Activated naive CD4-positive, alpha-beta T cell treated with anti-CD3 and anti-CD28 coated beads for 36 hours (primary cell): ENCODE results near the gene PDE1C. TPM values are rescaled to one million over a fixed set of nuclear protein-coding genes. Genes with fewer than 3 reads are reported as not detected.

Experiments used
- CTCF ChIA-PET: fragments of 350-600 bp; sonication (Branson Sonifier 250); formaldehyde crosslinking; loops from one replicate; lab custom pipeline; 2021; ENCODE audit warnings: antibody characterized with exemption; lab: Charles Lee
- DNase-seq: peaks from one replicate; pipeline ENCODE4 v3.0.0-alpha.2; 2020
- H3K27ac Mint-ChIP-seq: one replicate; pipeline ENCODE4 v1.8.0; 2021; ENCODE audit warnings: mild to moderate bottlenecking, mixed read lengths
- H3K27me3 Mint-ChIP-seq: one replicate; pipeline ENCODE4 v1.8.0; 2021; ENCODE audit warnings: low read depth, mixed read lengths
- H3K36me3 Mint-ChIP-seq: one replicate; pipeline ENCODE4 v1.8.0; 2021; ENCODE audit warnings: low read depth, mixed read lengths
- H3K4me1 Mint-ChIP-seq: one replicate; pipeline ENCODE4 v1.8.0; 2021; ENCODE audit warnings: low read depth, mixed read lengths
- H3K4me3 Mint-ChIP-seq: one replicate; pipeline ENCODE4 v1.8.0; 2021; ENCODE audit warnings: mild to moderate bottlenecking, moderate library complexity, mixed read lengths
- H3K9me3 Mint-ChIP-seq: one replicate; pipeline ENCODE4 v1.8.0; 2021; ENCODE audit warnings: mixed read lengths
- intact Hi-C: fragments of 100-400 bp; cut with micrococcal nuclease; formaldehyde crosslinking; loops from one replicate; pipeline ENCODE4 v1.15.1; 2023
- total RNA-seq, 2 experiments: library from RNA; stranded (reverse); gene quantifications; one replicate each; pipeline ENCODE4 v1.2.3, GENCODE V29; 2021

Gene PDE1C
- total RNA-seq, 2 experiments from 2014 or later = not detected

DNA sequence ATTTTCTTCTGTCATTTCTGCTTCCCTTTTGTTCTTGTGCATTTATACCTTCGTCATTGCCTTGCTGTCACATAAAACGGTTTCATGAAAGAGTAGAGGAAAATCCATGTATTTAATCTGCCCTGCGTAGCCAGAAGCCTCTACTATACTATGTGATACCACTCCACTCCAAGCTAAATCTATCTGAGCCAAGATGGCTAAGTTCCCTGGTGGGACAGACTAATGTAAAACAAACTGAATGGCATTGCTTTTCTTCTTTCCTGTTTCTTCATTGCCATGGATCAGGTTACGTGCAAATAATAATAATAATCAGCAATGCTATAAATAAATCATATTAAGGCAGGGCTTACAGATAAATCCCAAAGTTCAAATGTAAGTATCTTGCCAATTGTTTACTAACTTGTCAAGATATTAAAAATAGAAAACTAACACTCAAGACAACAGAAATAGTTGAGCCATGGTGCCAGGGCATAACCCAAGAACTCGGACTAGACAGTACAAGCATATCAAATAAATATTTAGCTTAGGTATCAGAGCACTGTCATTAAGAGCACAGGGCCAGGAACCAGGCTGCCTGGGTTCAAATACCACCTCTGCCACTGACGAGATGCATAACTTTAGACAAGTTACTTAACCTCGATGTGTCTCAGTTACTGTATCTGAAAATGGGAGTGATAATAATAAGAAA is 151.4 kb downstream of the PDE1C start:
- no peaks in the 10 kb centered on the region for H3K4me1 Mint-ChIP-seq
- DNase-seq = no peak
- peaks cover 2% of the 10 kb centered on the region for H3K9me3 Mint-ChIP-seq
- no peaks in the 10 kb centered on the region for H3K36me3 Mint-ChIP-seq
- intact Hi-C loops = no loop called here
- H3K27me3 Mint-ChIP-seq = no peaks in the 10 kb centered on the region
- CTCF ChIA-PET = no interaction called here
- no peak overlapping the region for H3K27ac Mint-ChIP-seq
- no peak overlapping the region for H3K4me3 Mint-ChIP-seq

DNA sequence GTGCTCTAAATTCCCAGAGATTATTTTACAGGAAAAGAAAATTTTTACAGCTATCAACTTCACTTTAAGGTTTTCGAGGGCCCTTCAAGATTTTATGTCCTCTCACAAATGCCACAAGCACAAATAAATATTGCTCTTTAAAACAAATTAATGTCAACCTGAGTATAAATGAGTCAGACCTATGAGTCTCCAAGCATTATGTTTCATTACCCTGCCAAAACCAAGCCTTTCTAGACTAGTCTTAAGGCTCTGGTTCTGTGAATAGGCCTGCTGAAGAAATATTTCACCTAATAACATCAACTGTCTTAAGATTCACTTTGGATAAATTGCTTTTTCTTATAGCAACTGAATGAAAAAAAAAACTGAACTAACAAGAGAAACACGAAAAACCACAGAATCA is 153.0 kb downstream of the PDE1C start:
- intact Hi-C loops = no loop called here
- peaks cover 2% of the 10 kb centered on the region for H3K9me3 Mint-ChIP-seq
- H3K36me3 Mint-ChIP-seq = no peaks in the 10 kb centered on the region
- CTCF ChIA-PET = no interaction called here
- no peaks in the 10 kb centered on the region for H3K4me1 Mint-ChIP-seq
- no peaks in the 10 kb centered on the region for H3K27me3 Mint-ChIP-seq
- no peak overlapping the region for H3K4me3 Mint-ChIP-seq
- H3K27ac Mint-ChIP-seq = no peak overlapping the region
- no peak for DNase-seq

DNA sequence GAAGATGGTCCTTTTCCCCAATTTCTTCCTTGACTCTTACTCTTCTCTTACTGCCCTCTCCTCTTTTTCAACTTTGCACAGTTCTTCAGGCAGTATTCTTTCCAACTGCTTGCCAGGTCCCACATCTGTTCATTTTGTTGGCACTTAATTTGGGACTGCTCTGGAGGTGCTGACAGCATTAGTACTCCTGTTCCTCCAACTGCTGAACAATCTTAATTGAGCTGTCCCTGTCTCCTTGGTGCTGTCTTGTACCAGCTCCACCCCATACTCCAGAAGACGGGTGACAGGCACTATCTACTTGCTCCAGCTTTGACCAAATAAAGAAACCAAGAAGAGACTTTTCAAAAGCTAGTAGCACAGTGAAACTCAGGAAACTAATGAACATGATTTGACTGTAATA is 160.0 kb downstream of the PDE1C start:
- no peaks in the 10 kb centered on the region for H3K36me3 Mint-ChIP-seq
- intact Hi-C loops = no loop called here
- H3K9me3 Mint-ChIP-seq = no peaks in the 10 kb centered on the region
- H3K4me3 Mint-ChIP-seq = no peak overlapping the region
- no peaks in the 10 kb centered on the region for H3K27me3 Mint-ChIP-seq
- DNase-seq = no peak
- no peak overlapping the region for H3K27ac Mint-ChIP-seq
- CTCF ChIA-PET = interaction anchor here (0.5 kb wide), 1 partner anchor 14 kb away, joined by 3 read pairs; no protein-coding TSS in a partner anchor
- no peaks in the 10 kb centered on the region for H3K4me1 Mint-ChIP-seq

GRCh38 chr7:31906479-31907171 is 163.6 kb downstream of the PDE1C start:
- DNase-seq = no peak
- no peaks in the 10 kb centered on the region for H3K9me3 Mint-ChIP-seq
- H3K4me1 Mint-ChIP-seq = no peaks in the 10 kb centered on the region
- intact Hi-C loops = no loop called here
- no peak overlapping the region for H3K27ac Mint-ChIP-seq
- no peak overlapping the region for H3K4me3 Mint-ChIP-seq
- CTCF ChIA-PET = no interaction called here
- no peaks in the 10 kb centered on the region for H3K36me3 Mint-ChIP-seq
- no peaks in the 10 kb centered on the region for H3K27me3 Mint-ChIP-seq

GRCh38 chr7:31903962-31904361 is 166.2 kb downstream of the PDE1C start:
- CTCF ChIA-PET = no interaction called here
- no peaks in the 10 kb centered on the region for H3K4me1 Mint-ChIP-seq
- intact Hi-C loops = no loop called here
- no peak overlapping the region for H3K4me3 Mint-ChIP-seq
- H3K9me3 Mint-ChIP-seq = no peaks in the 10 kb centered on the region
- H3K27me3 Mint-ChIP-seq = no peaks in the 10 kb centered on the region
- no peaks in the 10 kb centered on the region for H3K36me3 Mint-ChIP-seq
- DNase-seq = no peak
- no peak overlapping the region for H3K27ac Mint-ChIP-seq

DNA sequence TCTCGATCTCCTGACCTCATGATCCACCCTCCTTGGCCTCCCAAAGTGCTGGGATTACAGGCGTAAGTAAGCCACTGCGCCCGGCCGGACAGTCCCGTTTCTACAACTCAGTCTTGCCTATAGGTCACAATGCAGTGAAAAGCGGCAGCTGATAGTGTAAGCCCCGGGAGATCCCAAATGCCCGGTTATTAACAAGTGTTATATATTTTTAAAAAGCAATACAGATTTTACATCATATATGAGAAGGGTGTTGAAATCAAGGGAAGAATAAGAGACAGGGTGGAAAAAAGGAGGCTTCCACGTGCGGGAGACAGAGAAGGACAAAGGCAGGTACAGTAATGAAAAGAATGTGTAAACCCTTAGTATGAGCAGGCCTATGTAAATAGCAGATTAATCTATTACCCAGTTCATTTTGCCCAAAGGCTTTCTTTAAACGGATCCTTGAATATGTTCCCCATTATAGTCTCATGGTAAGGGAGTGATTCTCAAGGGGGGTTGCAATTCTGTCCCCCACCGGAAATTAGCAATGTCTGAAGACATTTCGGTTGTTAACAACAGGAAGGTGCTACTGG is 170.8 kb downstream of the PDE1C start:
- Mint-ChIP-seq H3K4me3 (no peak overlapping the region), H3K27ac (no peak overlapping the region), H3K4me1 (no peaks in the 10 kb centered on the region), H3K9me3 (peaks cover 2% of the 10 kb centered on the region), H3K36me3 (no peaks in the 10 kb centered on the region), H3K27me3 (no peaks in the 10 kb centered on the region)
- intact Hi-C loops = no loop called here
- DNase-seq = no peak
- CTCF ChIA-PET = no interaction called here

- no peak overlapping the region for H3K4me3 Mint-ChIP-seq
- H3K36me3 Mint-ChIP-seq = no peaks in the 10 kb centered on the region
- no peak for DNase-seq
- peaks cover 2% of the 10 kb centered on the region for H3K9me3 Mint-ChIP-seq
- H3K27ac Mint-ChIP-seq = no peak overlapping the region
- H3K27me3 Mint-ChIP-seq = no peaks in the 10 kb centered on the region
- intact Hi-C loops = no loop called here
- no peaks in the 10 kb centered on the region for H3K4me1 Mint-ChIP-seq
- CTCF ChIA-PET = no interaction called here
These were observed 173.3 kb downstream of the PDE1C start for GRCh38 chr7:31896925-31897324.

- Mint-ChIP-seq H3K4me1 (no peaks in the 10 kb centered on the region), H3K27me3 (no peaks in the 10 kb centered on the region), H3K9me3 (peaks cover 2% of the 10 kb centered on the region), H3K27ac (no peak overlapping the region), H3K36me3 (no peaks in the 10 kb centered on the region), H3K4me3 (no peak overlapping the region)
- CTCF ChIA-PET = no interaction called here
- intact Hi-C loops = no loop called here
- no peak for DNase-seq
These were observed 175.9 kb downstream of the PDE1C start for GRCh38 chr7:31894308-31894707.

DNA sequence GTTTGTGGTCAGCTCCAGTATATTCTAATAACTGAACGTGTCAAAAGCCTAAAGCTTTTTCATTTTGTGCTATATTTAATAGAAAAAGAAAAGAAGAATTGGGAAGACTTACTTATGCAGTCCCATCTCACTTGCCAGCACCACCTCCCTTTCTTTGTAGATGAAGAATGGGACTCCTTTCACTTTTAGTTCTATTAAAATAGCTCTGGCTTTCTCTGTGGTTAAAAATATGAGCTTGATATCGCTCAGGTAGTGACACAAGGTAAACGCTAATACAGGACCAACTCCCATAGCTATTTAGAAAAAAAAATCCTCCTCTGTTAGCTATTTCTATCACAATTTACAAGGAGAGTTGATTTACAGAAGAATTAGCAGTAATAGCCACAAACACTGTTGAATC is 176.8 kb downstream of the PDE1C start:
- H3K4me3 Mint-ChIP-seq = no peak overlapping the region
- H3K9me3 Mint-ChIP-seq = peaks cover 2% of the 10 kb centered on the region
- H3K36me3 Mint-ChIP-seq = no peaks in the 10 kb centered on the region
- CTCF ChIA-PET = no interaction called here
- H3K4me1 Mint-ChIP-seq = no peaks in the 10 kb centered on the region
- no peaks in the 10 kb centered on the region for H3K27me3 Mint-ChIP-seq
- intact Hi-C loops = no loop called here
- H3K27ac Mint-ChIP-seq = no peak overlapping the region
- DNase-seq = no peak

- H3K4me1 Mint-ChIP-seq = no peaks in the 10 kb centered on the region
- intact Hi-C loops = no loop called here
These were observed 177.9 kb downstream of the PDE1C start for GRCh38 chr7:31892099-31892829.

DNA sequence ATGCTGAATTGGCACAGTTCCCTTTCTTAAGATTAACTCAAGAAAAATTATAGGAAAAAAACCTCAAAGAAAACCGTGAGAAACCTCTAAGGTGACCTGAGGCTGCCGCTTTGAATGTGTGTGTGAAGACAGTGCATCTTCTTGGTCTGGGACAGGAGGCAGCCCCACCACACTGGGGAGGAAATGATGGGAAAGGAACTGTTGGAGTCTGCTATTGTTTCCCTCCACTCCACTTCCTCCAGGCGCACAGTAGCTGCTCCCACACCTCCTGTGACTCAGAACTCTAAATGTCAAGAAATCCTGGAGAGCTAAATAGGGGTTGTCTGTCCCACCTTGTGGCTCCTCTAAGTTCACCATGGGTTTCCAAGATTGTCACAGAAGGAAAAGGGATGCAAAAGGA is 179.4 kb downstream of the PDE1C start:
- Mint-ChIP-seq H3K4me1 (no peaks in the 10 kb centered on the region), H3K9me3 (peaks cover 8% of the 10 kb centered on the region), H3K27ac (no peak overlapping the region), H3K27me3 (no peaks in the 10 kb centered on the region), H3K36me3 (no peaks in the 10 kb centered on the region), H3K4me3 (no peak overlapping the region)
- no peak for DNase-seq
- CTCF ChIA-PET = no interaction called here
- intact Hi-C loops = no loop called here

More at GRCh38 chr7:31892099-31892829, 177.9 kb downstream of the PDE1C start:
- CTCF ChIA-PET = no interaction called here
- Mint-ChIP-seq H3K9me3 (peaks cover 2% of the 10 kb centered on the region), H3K4me3 (no peak overlapping the region), H3K27me3 (no peaks in the 10 kb centered on the region), H3K27ac (no peak overlapping the region), H3K36me3 (no peaks in the 10 kb centered on the region)
- DNase-seq = no peak

GRCh38 chr7:31890198-31890597 is 180.0 kb downstream of the PDE1C start:
- DNase-seq = no peak
- H3K27me3 Mint-ChIP-seq = no peaks in the 10 kb centered on the region
- CTCF ChIA-PET = no interaction called here
- H3K4me3 Mint-ChIP-seq = no peak overlapping the region
- intact Hi-C loops = no loop called here
- H3K4me1 Mint-ChIP-seq = no peaks in the 10 kb centered on the region
- no peaks in the 10 kb centered on the region for H3K36me3 Mint-ChIP-seq
- peaks cover 9% of the 10 kb centered on the region for H3K9me3 Mint-ChIP-seq
- no peak overlapping the region for H3K27ac Mint-ChIP-seq
